ENCODE results near the gene MYH13. TPM values are rescaled to one million over a fixed set of nuclear protein-coding genes. Genes with fewer than 3 reads are reported as not detected.

The MYH13 gene
- total RNA-seq: under 1 TPM; 0.07 to 0.11 (median 0.08) TPM
- under 1 TPM; 0.01 to 0.04 (median 0.03) TPM for polyA plus RNA-seq
- long read RNA-seq, donor 1: 0 reads
- long read RNA-seq, donor 2: 0 reads

DNA sequence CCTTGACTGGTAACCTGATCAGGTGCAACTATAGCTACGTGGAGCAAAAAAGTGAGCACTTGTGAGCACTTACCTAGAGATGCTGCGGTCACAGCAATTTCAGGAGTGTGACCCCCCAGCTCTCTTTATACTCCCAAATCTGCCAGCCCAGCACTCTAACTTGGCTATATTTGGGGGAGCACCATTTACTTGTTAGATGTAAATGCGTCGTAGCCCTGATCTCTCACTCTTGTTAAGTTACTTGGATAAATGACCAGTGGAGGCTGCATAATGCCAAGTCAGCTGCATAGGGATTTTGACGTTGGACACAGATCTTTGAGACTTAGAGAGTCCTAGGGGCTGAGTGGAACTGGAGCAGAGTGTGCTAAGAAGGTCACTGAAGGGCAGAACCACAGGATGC is at the start of gene MYH13:
TSS of gene MYH13 (minus strand) at position 101 of the 400 bp plus-strand sequence. CDS start 8,476 bp downstream, outside the sequence.
- Histone ChIP-seq H3K36me3 (ENCODE audit: insufficient read depth in 1 of 2, low read depth in 1 of 2) (no peaks in the 10 kb centered on the region), H3K27ac (no peak within 1 kb of the TSS), H3K27me3 (ENCODE audit: insufficient read depth in 3 of 3, low read length in 2 of 3) (no peaks in the 10 kb centered on the region), H3K4me1 (no peaks in the 10 kb centered on the region), H3K9me3 (no peaks in the 10 kb centered on the region), H3K4me3 (no peak within 1 kb of the TSS)
- intact Hi-C loops (cut with DNase I): loop anchor here in 1 of 2 donors (10.0 kb wide), 1 partner anchor 58 kb away; no protein-coding TSS in a partner anchor
- TF ChIP-seq, protein P1, sequence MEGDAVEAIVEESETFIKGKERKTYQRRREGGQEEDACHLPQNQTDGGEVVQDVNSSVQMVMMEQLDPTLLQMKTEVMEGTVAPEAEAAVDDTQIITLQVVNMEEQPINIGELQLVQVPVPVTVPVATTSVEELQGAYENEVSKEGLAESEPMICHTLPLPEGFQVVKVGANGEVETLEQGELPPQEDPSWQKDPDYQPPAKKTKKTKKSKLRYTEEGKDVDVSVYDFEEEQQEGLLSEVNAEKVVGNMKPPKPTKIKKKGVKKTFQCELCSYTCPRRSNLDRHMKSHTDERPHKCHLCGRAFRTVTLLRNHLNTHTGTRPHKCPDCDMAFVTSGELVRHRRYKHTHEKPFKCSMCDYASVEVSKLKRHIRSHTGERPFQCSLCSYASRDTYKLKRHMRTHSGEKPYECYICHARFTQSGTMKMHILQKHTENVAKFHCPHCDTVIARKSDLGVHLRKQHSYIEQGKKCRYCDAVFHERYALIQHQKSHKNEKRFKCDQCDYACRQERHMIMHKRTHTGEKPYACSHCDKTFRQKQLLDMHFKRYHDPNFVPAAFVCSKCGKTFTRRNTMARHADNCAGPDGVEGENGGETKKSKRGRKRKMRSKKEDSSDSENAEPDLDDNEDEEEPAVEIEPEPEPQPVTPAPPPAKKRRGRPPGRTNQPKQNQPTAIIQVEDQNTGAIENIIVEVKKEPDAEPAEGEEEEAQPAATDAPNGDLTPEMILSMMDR (IDR thresholded peaks at IDR 0.05): no peak
- 60 to 73% (median 61%) methylated on average over 5 of the region's 5 CpGs for WGBS, 3 donors
- ATAC-seq (no peak), DNase-seq (no peak)

GRCh38 chr17:10421900-10422542 is 49.2 kb upstream of the MYH13 start, which contains the start of gene MYH8:
MYH8 (minus strand) TSS chr17:10421950; CDS start chr17:10420227, 1,723 bp downstream.
- DNase-seq (no peak), ATAC-seq (no peak)
- Histone ChIP-seq H3K4me3 (no peak within 1 kb of the TSS), H3K36me3 (ENCODE audit: insufficient read depth in 1 of 2, low read depth in 1 of 2) (no peaks in the 10 kb centered on the region), H3K4me1 (no peaks in the 10 kb centered on the region), H3K9me3 (no peaks in the 10 kb centered on the region), H3K27ac (no peak within 1 kb of the TSS), H3K27me3 (ENCODE audit: insufficient read depth in 3 of 3, low read length in 2 of 3) (no peaks in the 10 kb centered on the region)
- 40 to 56% (median 42%) methylated on average over 7 of the region's 7 CpGs for WGBS, 3 donors
- intact Hi-C loops (cut with DNase I): no loop called here
- TF ChIP-seq, protein P1 (IDR thresholded peaks at IDR 0.05): no peak

GRCh38 chr17:10421211-10421610 is 48.4 kb upstream of the MYH13 start:
- Histone ChIP-seq H3K27me3 (ENCODE audit: insufficient read depth in 3 of 3, low read length in 2 of 3) (no peaks in the 10 kb centered on the region), H3K4me3 (no peak overlapping the region), H3K36me3 (ENCODE audit: insufficient read depth in 1 of 2, low read depth in 1 of 2) (no peaks in the 10 kb centered on the region), H3K4me1 (no peaks in the 10 kb centered on the region), H3K27ac (no peak overlapping the region), H3K9me3 (no peaks in the 10 kb centered on the region)
- DNase-seq (no peak), ATAC-seq (no peak)
- intact Hi-C loops (cut with DNase I): no loop called here
- 56 to 72% (median 60%) methylated on average over 2 of the region's 2 CpGs for WGBS, 3 donors
- TF ChIP-seq, protein P1 (IDR thresholded peaks at IDR 0.05): no peak

- DNase-seq: no peak
- H3K9me3 ChIP-seq: no peaks in the 10 kb centered on the region
- 56 to 76% (median 64%) methylated on average over 2 of the region's 2 CpGs for WGBS, 3 donors
- TF ChIP-seq, protein P1 (IDR thresholded peaks at IDR 0.05): no peak
- H3K4me1 ChIP-seq: no peaks in the 10 kb centered on the region
- intact Hi-C loops (cut with DNase I): no loop called here
- no peak overlapping the region for H3K4me3 ChIP-seq
- no peaks in the 10 kb centered on the region for H3K36me3 ChIP-seq (ENCODE audit: insufficient read depth in 1 of 2, low read depth in 1 of 2)
- H3K27ac ChIP-seq: no peak overlapping the region
- no peaks in the 10 kb centered on the region for H3K27me3 ChIP-seq (ENCODE audit: insufficient read depth in 3 of 3, low read length in 2 of 3)
- ATAC-seq: no peak
These were observed 48.0 kb upstream of the MYH13 start for GRCh38 chr17:10420811-10421210.

Measured in psoas muscle (tissue), 8 donors.